ENCODE measurements around the gene NPLOC4. TPM values are rescaled to one million over a fixed set of nuclear protein-coding genes. Genes with fewer than 3 reads are reported as not detected.

Gene NPLOC4
- total RNA-seq, 1 experiment from 2014 or later: 146 TPM

- TF ChIP-seq CTCF (IDR thresholded peaks at IDR 0.05; ENCODE audit: unreplicated experiment): no peak
- peak; percentile 95 for DNase-seq
- no TSS peak for BruUV-seq (replicated peaks)
- CTCF ChIA-PET: interaction anchor here (0.6 kb wide), 1 partner anchor 9 kb away, joined by 3 read pairs; no protein-coding TSS in a partner anchor
- intact Hi-C loops (cut with micrococcal nuclease; ENCODE audit: unreplicated experiment): loop anchor here (10.0 kb wide), 1 partner anchor 470 kb away; no protein-coding TSS in a partner anchor
- H3K4me1 Mint-ChIP-seq (ENCODE audit: low read depth, unreplicated experiment): peaks cover 25% of the 10 kb centered on the region
- H3K36me3 Mint-ChIP-seq (ENCODE audit: insufficient read depth, unreplicated experiment): peaks cover 91% of the 10 kb centered on the region
- no peaks in the 10 kb centered on the region for H3K27me3 Mint-ChIP-seq (ENCODE audit: unreplicated experiment)
- peak overlapping the region; percentile 100 for H3K4me3 Mint-ChIP-seq (ENCODE audit: low read depth, unreplicated experiment)
- no peaks in the 10 kb centered on the region for H3K9me3 Mint-ChIP-seq (ENCODE audit: low read depth, unreplicated experiment)
- peak overlapping the region; percentile 98 for H3K27ac Mint-ChIP-seq (ENCODE audit: unreplicated experiment)
These were observed 122.0 kb downstream of the NPLOC4 start for GRCh38 chr17:81514739-81515529.

DNA sequence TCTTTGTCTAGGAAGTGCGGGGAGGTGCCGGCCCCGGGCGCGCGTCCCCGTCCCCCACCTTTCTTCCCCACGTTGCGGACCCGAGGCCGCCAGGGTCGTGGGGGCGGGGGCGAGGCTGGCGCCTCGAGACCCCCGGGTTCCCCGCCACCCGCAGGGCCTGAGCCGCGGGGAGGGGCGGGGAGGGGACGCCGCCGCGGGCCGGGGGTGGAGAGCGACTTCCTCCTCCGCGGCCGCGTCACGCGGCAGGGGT, 122.5 kb downstream of the NPLOC4 start:
- intact Hi-C loops (cut with micrococcal nuclease; ENCODE audit: unreplicated experiment): loop anchor here (10.0 kb wide), 1 partner anchor 470 kb away; no protein-coding TSS in a partner anchor
- BruUV-seq (replicated peaks): no TSS peak
- Mint-ChIP-seq H3K27me3 (ENCODE audit: unreplicated experiment) (no peaks in the 10 kb centered on the region), H3K9me3 (ENCODE audit: low read depth, unreplicated experiment) (no peaks in the 10 kb centered on the region), H3K36me3 (ENCODE audit: insufficient read depth, unreplicated experiment) (peaks cover 92% of the 10 kb centered on the region), H3K27ac (ENCODE audit: unreplicated experiment) (peak overlapping the region; percentile 98), H3K4me3 (ENCODE audit: low read depth, unreplicated experiment) (peak overlapping the region; percentile 100), H3K4me1 (ENCODE audit: low read depth, unreplicated experiment) (peaks cover 28% of the 10 kb centered on the region)
- DNase-seq: no peak
- no peak for TF ChIP-seq CTCF (IDR thresholded peaks at IDR 0.05; ENCODE audit: unreplicated experiment)
- CTCF ChIA-PET: no interaction called here

GRCh38 chr17:81513753-81514488, 123.0 kb downstream of the NPLOC4 start:
- TF ChIP-seq CTCF (IDR thresholded peaks at IDR 0.05; ENCODE audit: unreplicated experiment): no peak
- peaks cover 92% of the 10 kb centered on the region for H3K36me3 Mint-ChIP-seq (ENCODE audit: insufficient read depth, unreplicated experiment)
- H3K4me3 Mint-ChIP-seq (ENCODE audit: low read depth, unreplicated experiment): peak overlapping the region; percentile 100
- H3K27ac Mint-ChIP-seq (ENCODE audit: unreplicated experiment): peak overlapping the region; percentile 98
- H3K27me3 Mint-ChIP-seq (ENCODE audit: unreplicated experiment): no peaks in the 10 kb centered on the region
- intact Hi-C loops (cut with micrococcal nuclease; ENCODE audit: unreplicated experiment): loop anchor here (10.0 kb wide), 1 partner anchor 469 kb away; no protein-coding TSS in a partner anchor
- DNase-seq: peak; percentile 77
- peaks cover 32% of the 10 kb centered on the region for H3K4me1 Mint-ChIP-seq (ENCODE audit: low read depth, unreplicated experiment)
- no TSS peak for BruUV-seq (replicated peaks)
- no peaks in the 10 kb centered on the region for H3K9me3 Mint-ChIP-seq (ENCODE audit: low read depth, unreplicated experiment)
- CTCF ChIA-PET: no interaction called here

DNA sequence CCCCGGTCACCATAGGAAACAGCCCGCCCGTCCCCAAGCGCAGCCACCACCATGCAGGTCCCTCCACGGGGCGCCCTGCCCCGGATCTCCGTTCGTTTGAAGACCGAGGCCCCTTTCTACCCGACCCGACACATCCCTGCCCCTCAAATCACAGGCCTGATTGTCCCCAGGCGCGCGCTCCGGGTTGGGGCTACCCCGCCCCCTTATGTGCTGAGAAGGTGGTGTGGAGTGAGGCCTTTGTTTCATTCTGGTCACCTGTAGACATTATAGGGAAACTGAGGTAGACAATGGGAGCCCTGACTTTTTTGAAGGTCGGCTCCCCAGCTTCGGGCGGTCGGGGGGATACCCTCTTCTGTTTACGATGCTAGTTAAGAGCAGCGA, 123.5 kb downstream of the NPLOC4 start:
- intact Hi-C loops (cut with micrococcal nuclease; ENCODE audit: unreplicated experiment): loop anchor here (10.0 kb wide), 1 partner anchor 469 kb away; no protein-coding TSS in a partner anchor
- Mint-ChIP-seq H3K4me1 (ENCODE audit: low read depth, unreplicated experiment) (peaks cover 33% of the 10 kb centered on the region), H3K27me3 (ENCODE audit: unreplicated experiment) (no peaks in the 10 kb centered on the region), H3K9me3 (ENCODE audit: low read depth, unreplicated experiment) (no peaks in the 10 kb centered on the region), H3K4me3 (ENCODE audit: low read depth, unreplicated experiment) (peak overlapping the region; percentile 100), H3K36me3 (ENCODE audit: insufficient read depth, unreplicated experiment) (peaks cover 92% of the 10 kb centered on the region), H3K27ac (ENCODE audit: unreplicated experiment) (peak overlapping the region; percentile 98)
- CTCF ChIA-PET: no interaction called here
- no TSS peak for BruUV-seq (replicated peaks)
- no peak for TF ChIP-seq CTCF (IDR thresholded peaks at IDR 0.05; ENCODE audit: unreplicated experiment)
- DNase-seq: peak; percentile 77
